DND-41 (cell line): ENCODE results near the gene TRAP1.

ENCODE experiments used
- ATAC-seq: fragments of 200-7000 bp; cut with Tn5 transposase; 3 replicates; pipeline ENCODE4 v1.9.1; 2021; ENCODE audit warnings: low read depth; ENCODE audit not compliant: insufficient read depth
- DNase-seq: peaks from one replicate; pipeline ENCODE4 v3.0.0-alpha.2; 2020
- H2AFZ ChIP-seq: 2 replicates; pipeline ENCODE4 v1.6.0; 2012; ENCODE audit warnings: low read depth, low read length
- H3K27ac ChIP-seq: 2 replicates; pipeline ENCODE4 v1.5.1; 2012; ENCODE audit warnings: low read length, inconsistent platforms
- H3K27me3 ChIP-seq: fragments of 200-600 bp; sonication (generic); 2 replicates; pipeline ENCODE4 v1.6.0; 2012; ENCODE audit warnings: low read length, mild to moderate bottlenecking, inconsistent platforms; ENCODE audit not compliant: insufficient read depth, poor library complexity
- H3K36me3 ChIP-seq: 2 replicates; pipeline ENCODE4 v1.5.1; 2012; ENCODE audit warnings: low read length, inconsistent platforms; ENCODE audit not compliant: insufficient read depth
- H3K4me1 ChIP-seq: 2 replicates; pipeline ENCODE4 v1.5.1; 2012; ENCODE audit warnings: mild to moderate bottlenecking, low read length; ENCODE audit not compliant: insufficient read depth
- H3K4me2 ChIP-seq: 2 replicates; pipeline ENCODE4 v1.6.0; 2012; ENCODE audit warnings: mild to moderate bottlenecking, moderate library complexity, low read length, inconsistent platforms; ENCODE audit not compliant: insufficient read depth
- H3K4me3 ChIP-seq, 2 experiments: fragments of 200-600 bp in 1 of 2; shearing (Covaris generic) in 1 of 2; 2 replicates each; pipeline ENCODE4 v1.5.1; 2012 to 2016; ENCODE audit warnings: inconsistent platforms in 2 of 2, low read length in 2 of 2, mild to moderate bottlenecking in 2 of 2, low read depth in 1 of 2, moderate library complexity in 1 of 2
- H3K79me2 ChIP-seq: 2 replicates; pipeline ENCODE4 v1.6.0; 2012; ENCODE audit warnings: low read length, inconsistent platforms; ENCODE audit not compliant: insufficient read depth
- H3K9ac ChIP-seq: 2 replicates; pipeline ENCODE4 v1.6.0; 2012; ENCODE audit warnings: low read depth, mild to moderate bottlenecking, inconsistent platforms, low read length, moderate library complexity
- H3K9me3 ChIP-seq: 2 replicates; pipeline ENCODE4 v1.5.1; 2012; ENCODE audit warnings: low read length, moderate library complexity, mild to moderate bottlenecking, inconsistent platforms; ENCODE audit not compliant: insufficient read depth, severe bottlenecking
- H4K20me1 ChIP-seq: 2 replicates; pipeline ENCODE4 v1.6.0; 2012; ENCODE audit warnings: low read length; ENCODE audit not compliant: insufficient read depth
- CTCF ChIP-seq: IDR thresholded peaks from 2 replicates; pipeline ENCODE4 v1.5.1; 2012; ENCODE audit warnings: borderline replicate concordance, low read length, moderate library complexity, mild to moderate bottlenecking; ENCODE audit not compliant: poor library complexity, severe bottlenecking; ENCODE audit errors: extremely low read depth
- EZH2 ChIP-seq: IDR thresholded peaks from 3 replicates; pipeline ENCODE4 v1.6.1; 2012; ENCODE audit warnings: borderline replicate concordance, low read depth, mild to moderate bottlenecking, moderate library complexity, low read length, inconsistent platforms; ENCODE audit not compliant: severe bottlenecking

Gene TRAP1

GRCh38 chr16:3687792-3688191 lies 29.5 kb downstream of the TRAP1 start:
- H3K27ac ChIP-seq, result no peak overlapping the region
- no peaks in the 10 kb centered on the region for H3K9me3 ChIP-seq
- H3K4me1 ChIP-seq, result no peaks in the 10 kb centered on the region
- no peaks in the 10 kb centered on the region for H3K27me3 ChIP-seq
- no peak overlapping the region for H2AFZ ChIP-seq
- H3K36me3 ChIP-seq, result peaks cover 28% of the 10 kb centered on the region
- no peak overlapping the region for H3K4me3 ChIP-seq
- no peak overlapping the region for H3K4me2 ChIP-seq
- TF ChIP-seq EZH2, result no peak
- TF ChIP-seq CTCF, result no peak
- ATAC-seq (no peak), DNase-seq (no peak)
- no peak overlapping the region for H3K9ac ChIP-seq
- H3K79me2 ChIP-seq, result no peaks in the 10 kb centered on the region
- H4K20me1 ChIP-seq, result peaks cover 41% of the 10 kb centered on the region

- ATAC-seq, result no peak
- TF ChIP-seq CTCF, result no peak
- no peak for TF ChIP-seq EZH2
- Histone ChIP-seq H3K4me3 (no peak overlapping the region), H4K20me1 (peaks cover 38% of the 10 kb centered on the region), H3K4me2 (no peak overlapping the region), H3K9ac (no peak overlapping the region), H3K79me2 (no peaks in the 10 kb centered on the region), H3K9me3 (no peaks in the 10 kb centered on the region), H3K27me3 (no peaks in the 10 kb centered on the region), H3K27ac (no peak overlapping the region), H2AFZ (no peak overlapping the region), H3K36me3 (peaks cover 35% of the 10 kb centered on the region), H3K4me1 (no peaks in the 10 kb centered on the region)
- DNase-seq, result no peak
Observed at GRCh38 chr16:3687021-3687420, 30.3 kb downstream of the TRAP1 start.

GRCh38 chr16:3681206-3681605 lies 36.1 kb downstream of the TRAP1 start:
- no peaks in the 10 kb centered on the region for H3K27me3 ChIP-seq

More at GRCh38 chr16:3681206-3681605, 36.1 kb downstream of the TRAP1 start:
- TF ChIP-seq EZH2 (no peak), CTCF (no peak)
- ATAC-seq, result no peak
- Histone ChIP-seq H3K4me2 (no peak overlapping the region), H3K9ac (no peak overlapping the region), H2AFZ (no peak overlapping the region), H3K79me2 (no peaks in the 10 kb centered on the region), H3K4me1 (no peaks in the 10 kb centered on the region), H4K20me1 (peaks cover 15% of the 10 kb centered on the region), H3K27ac (no peak overlapping the region), H3K36me3 (peaks cover 52% of the 10 kb centered on the region), H3K4me3 (no peak overlapping the region), H3K9me3 (no peaks in the 10 kb centered on the region)
- DNase-seq, result no peak
